Astrocyte (in vitro differentiated cells and primary cell): ENCODE data around the gene KIAA0232.

ENCODE experiments used
- CTCF ChIP-seq: IDR thresholded peaks from 2 replicates; pipeline ENCODE4 v1.5.1; 2011; ENCODE audit warnings: low read depth, mild to moderate bottlenecking, inconsistent platforms, low read length, moderate library complexity; ENCODE audit not compliant: insufficient read depth
- EZH2 ChIP-seq: IDR thresholded peaks from 2 replicates; pipeline ENCODE4 v1.6.1; 2012; ENCODE audit warnings: mild to moderate bottlenecking, low read length, inconsistent platforms; ENCODE audit not compliant: insufficient read depth

- TF ChIP-seq EZH2 = no peak
- no peak for TF ChIP-seq CTCF
These were observed 5.4 kb upstream of the KIAA0232 start for GRCh38 chr4:6776920-6777635.
